LNCaP clone FGC (cell line): ENCODE results near the gene BABAM2.

Experiments
- DNase-seq: peaks from one replicate; pipeline ENCODE4 v3.0.0-alpha.2; 2011; ENCODE audit warnings: low read depth
- H3K4me3 ChIP-seq: 2 replicates; pipeline ENCODE4 v1.5.1; 2011; ENCODE audit warnings: mild to moderate bottlenecking, low read depth, low read length, control low read depth
- TF ChIP-seq, protein P1 (sequence below): IDR thresholded peaks from 2 replicates; pipeline ENCODE4 v1.5.1; 2012; ENCODE audit warnings: mild to moderate bottlenecking; ENCODE audit not compliant: control insufficient read depth, insufficient read depth; ENCODE audit errors: extremely low read depth

The BABAM2 gene

DNA sequence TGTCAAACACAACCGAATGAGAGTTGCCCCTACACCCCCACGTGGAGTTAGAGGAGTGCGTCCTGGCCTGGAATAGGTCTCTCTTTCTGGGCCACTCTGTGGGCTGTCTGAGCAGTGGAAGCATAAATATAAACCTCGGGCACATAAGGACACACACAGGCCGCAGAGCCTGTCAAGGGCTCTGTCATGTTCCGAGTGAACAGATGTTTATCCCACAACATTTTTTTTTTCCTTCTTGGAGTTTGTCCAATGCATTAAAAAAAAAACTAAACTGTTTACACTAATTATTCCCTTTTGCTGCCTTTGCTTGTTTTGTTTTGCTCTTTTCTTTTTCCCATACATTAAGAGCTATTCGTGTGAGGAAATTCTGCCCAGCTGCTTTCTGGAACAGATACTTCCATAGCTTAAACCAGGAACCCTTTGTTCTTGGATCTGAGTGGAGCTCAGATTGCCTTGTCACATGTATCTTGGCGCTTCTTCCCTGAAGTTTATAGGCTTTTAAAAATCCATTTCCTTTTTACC lies 273.8 kb downstream of the BABAM2 start:
- TF ChIP-seq, protein P1, sequence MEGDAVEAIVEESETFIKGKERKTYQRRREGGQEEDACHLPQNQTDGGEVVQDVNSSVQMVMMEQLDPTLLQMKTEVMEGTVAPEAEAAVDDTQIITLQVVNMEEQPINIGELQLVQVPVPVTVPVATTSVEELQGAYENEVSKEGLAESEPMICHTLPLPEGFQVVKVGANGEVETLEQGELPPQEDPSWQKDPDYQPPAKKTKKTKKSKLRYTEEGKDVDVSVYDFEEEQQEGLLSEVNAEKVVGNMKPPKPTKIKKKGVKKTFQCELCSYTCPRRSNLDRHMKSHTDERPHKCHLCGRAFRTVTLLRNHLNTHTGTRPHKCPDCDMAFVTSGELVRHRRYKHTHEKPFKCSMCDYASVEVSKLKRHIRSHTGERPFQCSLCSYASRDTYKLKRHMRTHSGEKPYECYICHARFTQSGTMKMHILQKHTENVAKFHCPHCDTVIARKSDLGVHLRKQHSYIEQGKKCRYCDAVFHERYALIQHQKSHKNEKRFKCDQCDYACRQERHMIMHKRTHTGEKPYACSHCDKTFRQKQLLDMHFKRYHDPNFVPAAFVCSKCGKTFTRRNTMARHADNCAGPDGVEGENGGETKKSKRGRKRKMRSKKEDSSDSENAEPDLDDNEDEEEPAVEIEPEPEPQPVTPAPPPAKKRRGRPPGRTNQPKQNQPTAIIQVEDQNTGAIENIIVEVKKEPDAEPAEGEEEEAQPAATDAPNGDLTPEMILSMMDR = no peak
- DNase-seq = peak; percentile 80
- H3K4me3 ChIP-seq = no peak overlapping the region

DNA sequence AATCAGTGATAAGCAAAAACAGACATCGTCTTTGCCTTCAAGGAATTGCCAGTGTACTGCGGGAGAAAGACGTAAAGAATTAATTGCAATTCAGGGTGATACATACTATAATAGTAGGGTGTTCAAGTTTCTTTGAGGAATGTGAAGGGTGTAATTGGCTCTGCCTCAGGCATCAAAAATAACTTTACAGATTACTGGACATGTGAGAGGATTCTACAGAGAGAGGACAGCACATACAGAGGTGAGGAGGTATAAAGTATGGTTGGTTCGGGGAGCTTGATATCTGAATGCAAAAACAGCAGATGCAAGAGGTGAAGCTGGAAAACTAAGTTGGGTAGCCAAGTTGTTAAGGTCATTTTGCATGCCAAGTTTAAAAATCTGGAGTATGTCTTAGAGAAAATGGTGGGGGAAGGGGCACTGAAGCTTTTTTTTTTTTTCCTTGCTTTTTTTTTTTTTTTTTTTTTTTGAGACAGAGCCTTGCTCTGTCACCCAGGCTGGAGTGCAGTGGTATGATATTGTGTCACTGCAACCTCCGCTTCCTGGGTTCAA lies 274.6 kb downstream of the BABAM2 start:
- no peak overlapping the region for H3K4me3 ChIP-seq
- TF ChIP-seq, protein P1 = no peak
- no peak for DNase-seq

DNA sequence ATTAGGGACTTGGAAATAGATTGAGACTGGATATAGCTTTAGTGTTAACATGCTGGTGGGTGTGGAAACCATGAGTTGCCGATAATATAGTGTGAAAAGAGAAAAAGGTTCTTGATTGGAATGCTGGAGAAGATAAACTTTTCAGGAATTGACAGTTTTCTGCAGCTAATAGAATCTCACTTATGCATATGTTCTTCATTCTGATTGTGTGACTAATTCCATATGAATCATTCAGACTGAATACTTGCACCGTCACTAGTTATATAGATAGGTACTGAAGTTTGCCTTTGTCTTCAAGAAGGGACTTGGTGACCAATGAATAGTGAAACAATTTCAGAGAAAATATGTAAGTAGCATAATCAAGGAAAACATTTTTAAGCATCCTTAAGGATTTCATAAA lies 276.4 kb downstream of the BABAM2 start:
- no peak overlapping the region for H3K4me3 ChIP-seq
- TF ChIP-seq, protein P1 = no peak
- DNase-seq = no peak

DNA sequence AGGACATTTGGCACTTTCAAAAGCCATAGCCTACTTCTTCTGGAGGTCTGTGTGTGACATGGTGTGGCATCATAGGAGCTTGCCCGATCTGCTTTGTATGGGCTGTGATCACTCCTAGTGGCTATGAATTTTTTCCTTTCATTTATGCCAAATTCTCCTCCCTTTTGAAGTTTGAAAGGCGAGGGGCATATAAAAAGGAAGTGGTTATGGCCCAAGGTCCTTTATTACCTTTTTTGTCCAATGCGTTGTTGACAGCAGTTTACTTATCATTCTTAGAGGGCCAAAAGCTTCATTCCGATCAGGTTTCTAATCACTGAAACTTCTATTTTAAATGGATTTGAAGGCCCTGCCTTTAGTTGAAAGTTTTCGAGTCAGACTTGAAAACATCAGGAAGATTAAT lies 277.8 kb downstream of the BABAM2 start:
- H3K4me3 ChIP-seq = no peak overlapping the region
- no peak for DNase-seq
- TF ChIP-seq, protein P1 = no peak

DNA sequence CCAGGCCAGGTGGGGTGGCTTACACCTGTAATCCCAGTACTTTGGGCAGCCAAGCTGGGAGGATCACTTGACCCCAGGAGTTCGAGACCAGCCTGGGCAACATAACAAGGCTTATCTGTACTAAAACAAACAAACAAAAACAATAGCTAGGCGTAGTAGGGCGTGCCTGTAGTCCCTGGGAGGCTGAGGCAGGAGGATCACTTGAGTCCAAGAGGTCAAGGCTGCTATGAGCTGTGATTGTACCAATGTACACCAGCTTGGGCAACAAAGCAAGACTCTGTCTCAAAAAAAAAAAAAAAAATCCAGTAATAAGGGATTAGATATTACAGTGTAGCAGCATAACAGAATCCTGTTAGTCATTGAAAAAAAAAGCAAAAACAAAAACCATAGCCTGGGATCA lies 279.0 kb downstream of the BABAM2 start:
- TF ChIP-seq, protein P1 = no peak

DNA sequence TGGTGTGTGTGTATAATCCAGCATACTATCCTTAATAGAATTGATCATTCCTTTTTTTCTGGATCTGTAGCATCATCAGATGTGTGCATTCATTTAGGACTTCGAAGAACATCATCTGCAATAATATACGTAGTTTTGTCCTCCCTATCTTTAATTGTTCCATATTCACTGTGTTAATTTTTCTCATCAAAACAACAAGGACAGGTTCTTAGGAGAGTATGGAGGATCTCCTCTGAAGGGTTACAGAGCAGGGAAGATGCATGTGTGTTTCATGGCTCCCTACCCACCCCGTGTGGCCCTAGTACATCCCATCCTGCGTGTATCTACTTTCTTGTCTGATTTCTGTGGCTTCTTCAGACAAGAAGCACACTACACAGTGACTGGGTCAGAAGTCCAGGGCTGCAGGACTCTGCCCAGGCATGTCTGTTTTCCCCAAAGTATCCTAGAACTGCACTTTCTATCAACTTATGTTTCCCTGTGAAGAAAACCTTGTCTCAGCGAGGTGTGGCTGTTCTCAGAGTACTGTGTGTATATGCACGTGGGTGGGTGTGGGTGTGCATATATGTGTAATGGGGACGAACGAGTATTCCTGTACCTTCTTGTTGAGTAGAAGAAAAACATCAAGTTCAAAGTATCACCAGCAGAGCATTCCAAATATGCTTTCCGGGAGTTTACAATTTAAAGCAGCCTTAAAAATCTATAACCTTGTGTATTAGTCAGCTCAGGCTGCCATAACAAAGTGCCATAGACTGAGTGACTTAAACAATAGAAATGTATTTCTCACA lies 281.8 kb downstream of the BABAM2 start:
- no peak overlapping the region for H3K4me3 ChIP-seq
- DNase-seq = no peak
- TF ChIP-seq, protein P1 = no peak

More for the DNA sequence above, 279.0 kb downstream of the BABAM2 start:
- no peak for DNase-seq
- H3K4me3 ChIP-seq = no peak overlapping the region
